ENCODE data around the gene ESYT2.

DNA sequence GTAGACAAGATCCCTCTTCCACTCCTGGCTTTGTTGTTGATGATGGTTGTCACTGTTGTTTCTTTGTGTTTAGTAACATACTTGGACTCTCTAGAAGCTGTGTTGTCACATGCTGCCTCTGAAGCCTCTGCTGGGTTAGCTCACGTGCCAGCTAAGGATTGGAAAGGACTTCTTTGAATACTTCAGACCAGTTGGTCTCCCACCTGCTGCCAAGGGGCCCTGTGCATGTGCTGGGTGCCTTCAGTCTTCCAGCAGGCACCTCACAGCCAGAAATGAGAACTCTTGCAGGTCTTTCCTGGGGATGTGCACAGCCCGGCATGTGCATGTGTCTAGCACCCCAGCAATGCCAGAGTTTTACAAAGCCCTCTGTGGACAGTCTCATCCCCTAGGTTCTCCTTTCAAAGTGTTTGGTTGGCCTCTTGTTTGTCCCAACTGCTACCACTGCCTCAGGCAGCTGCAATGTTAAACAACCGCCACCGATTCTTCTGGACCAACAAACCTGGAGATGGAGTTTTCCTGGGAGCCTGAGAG is 103.0 kb downstream of the ESYT2 start:
- TF ChIP-seq, protein P1, sequence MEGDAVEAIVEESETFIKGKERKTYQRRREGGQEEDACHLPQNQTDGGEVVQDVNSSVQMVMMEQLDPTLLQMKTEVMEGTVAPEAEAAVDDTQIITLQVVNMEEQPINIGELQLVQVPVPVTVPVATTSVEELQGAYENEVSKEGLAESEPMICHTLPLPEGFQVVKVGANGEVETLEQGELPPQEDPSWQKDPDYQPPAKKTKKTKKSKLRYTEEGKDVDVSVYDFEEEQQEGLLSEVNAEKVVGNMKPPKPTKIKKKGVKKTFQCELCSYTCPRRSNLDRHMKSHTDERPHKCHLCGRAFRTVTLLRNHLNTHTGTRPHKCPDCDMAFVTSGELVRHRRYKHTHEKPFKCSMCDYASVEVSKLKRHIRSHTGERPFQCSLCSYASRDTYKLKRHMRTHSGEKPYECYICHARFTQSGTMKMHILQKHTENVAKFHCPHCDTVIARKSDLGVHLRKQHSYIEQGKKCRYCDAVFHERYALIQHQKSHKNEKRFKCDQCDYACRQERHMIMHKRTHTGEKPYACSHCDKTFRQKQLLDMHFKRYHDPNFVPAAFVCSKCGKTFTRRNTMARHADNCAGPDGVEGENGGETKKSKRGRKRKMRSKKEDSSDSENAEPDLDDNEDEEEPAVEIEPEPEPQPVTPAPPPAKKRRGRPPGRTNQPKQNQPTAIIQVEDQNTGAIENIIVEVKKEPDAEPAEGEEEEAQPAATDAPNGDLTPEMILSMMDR (conservative IDR thresholded peaks at IDR 0.05), result no peak
- no peak for TF ChIP-seq EZH2 (IDR thresholded peaks at IDR 0.05; ENCODE audit: low read depth)
